SK-N-SH treated with all-trans-retinoic acid at 6 μM for 48 hours (cell line): ENCODE measurements around the gene G6PC1.

Source experiments
- ATAC-seq: fragments of 200-7000 bp; cut with Tn5 transposase; 3 replicates; pipeline ENCODE4 v1.9.1; 2020; ENCODE audit warnings: mild to moderate bottlenecking, moderate library complexity
- ARNTL ChIP-seq: fragments of 450-650 bp; formaldehyde crosslinking; IDR thresholded peaks from 2 replicates; pipeline ENCODE4 v1.5.0; 2020; ENCODE audit warnings: low read depth, mild to moderate bottlenecking, moderate library complexity, borderline replicate concordance
- BACH2 ChIP-seq: fragments of 250-450 bp; sonication (Bioruptor Pico); IDR thresholded peaks from 2 replicates; pipeline ENCODE4 v1.9.0; 2021; ENCODE audit warnings: mild to moderate bottlenecking, borderline replicate concordance
- CSDC2 ChIP-seq: fragments of 250-450 bp; sonication (Bioruptor Pico); IDR thresholded peaks from 2 replicates; pipeline ENCODE4 v1.5.0; 2020; ENCODE audit warnings: mild to moderate bottlenecking, moderate library complexity
- ESRRG ChIP-seq: fragments of 250-450 bp; sonication (Bioruptor Pico); IDR thresholded peaks from 2 replicates; pipeline ENCODE4 v1.6.1; 2021; ENCODE audit warnings: mild to moderate bottlenecking
- GLIS3 ChIP-seq: fragments of 250-450 bp; sonication (Bioruptor Pico); IDR thresholded peaks from 2 replicates; pipeline ENCODE4 v1.5.0; 2020; ENCODE audit warnings: mild to moderate bottlenecking, moderate library complexity
- ISL1 ChIP-seq: fragments of 250-450 bp; sonication (Bioruptor Pico); IDR thresholded peaks from 2 replicates; pipeline ENCODE4 v2.1.2; 2022; ENCODE audit warnings: mild to moderate bottlenecking, moderate library complexity
- OSR1 ChIP-seq: fragments of 250-450 bp; sonication (Bioruptor Pico); IDR thresholded peaks from 2 replicates; pipeline ENCODE4 v1.8.0; 2022; ENCODE audit warnings: moderate library complexity, mild to moderate bottlenecking, inconsistent platforms
- PATZ1 ChIP-seq: fragments of 250-450 bp; sonication (Bioruptor Pico); IDR thresholded peaks from 2 replicates; pipeline ENCODE4 v1.8.0; 2020; ENCODE audit warnings: mild to moderate bottlenecking, moderate library complexity, borderline replicate concordance
- PPARA ChIP-seq: fragments of 250-450 bp; sonication (Bioruptor Pico); IDR thresholded peaks from 2 replicates; pipeline ENCODE4 v1.5.0; 2020; ENCODE audit warnings: mild to moderate bottlenecking, borderline replicate concordance
- RARB ChIP-seq: fragments of 250-450 bp; sonication (Bioruptor Pico); IDR thresholded peaks from 2 replicates; pipeline ENCODE4 v1.8.0; 2021; ENCODE audit warnings: mild to moderate bottlenecking, moderate library complexity
- SNAI2 ChIP-seq: fragments of 250-450 bp; sonication (Bioruptor Pico); IDR thresholded peaks from 2 replicates; pipeline ENCODE4 v1.5.0; 2020; ENCODE audit warnings: mild to moderate bottlenecking, moderate library complexity
- TOX ChIP-seq: fragments of 250-450 bp; sonication (Bioruptor Pico); IDR thresholded peaks from 2 replicates; pipeline ENCODE4 v1.8.0; 2021; ENCODE audit warnings: mild to moderate bottlenecking, moderate library complexity, borderline replicate concordance
- TSHZ2 ChIP-seq: fragments of 250-450 bp; sonication (Bioruptor Pico); IDR thresholded peaks from 2 replicates; pipeline ENCODE4 v1.5.0; 2020; ENCODE audit warnings: mild to moderate bottlenecking, moderate library complexity
- ZC3H10 ChIP-seq: fragments of 250-450 bp; sonication (Bioruptor Pico); IDR thresholded peaks from 2 replicates; pipeline ENCODE4 v1.5.1; 2021; ENCODE audit warnings: mild to moderate bottlenecking, moderate library complexity
- ZFP3 ChIP-seq: fragments of 250-450 bp; sonication (Bioruptor Pico); IDR thresholded peaks from 2 replicates; pipeline ENCODE4 v1.5.0; 2020; ENCODE audit warnings: mild to moderate bottlenecking, moderate library complexity
- ZFP30 ChIP-seq: fragments of 450-650 bp; formaldehyde crosslinking; IDR thresholded peaks from 2 replicates; pipeline ENCODE4 v1.5.0; 2022; ENCODE audit warnings: mild to moderate bottlenecking, moderate library complexity
- ZNF565 ChIP-seq: fragments of 450-650 bp; formaldehyde crosslinking; conservative IDR thresholded peaks from 2 replicates; pipeline ENCODE4 v1.5.0; 2020; ENCODE audit warnings: low read depth, mild to moderate bottlenecking, moderate library complexity
- ZNF70 ChIP-seq: fragments of 450-650 bp; formaldehyde crosslinking; IDR thresholded peaks from 2 replicates; pipeline ENCODE4 v1.5.0; 2020; ENCODE audit warnings: mild to moderate bottlenecking, moderate library complexity
- ZNF8 ChIP-seq: fragments of 450-650 bp; formaldehyde crosslinking; IDR thresholded peaks from 2 replicates; pipeline ENCODE4 v1.5.0; 2020; ENCODE audit warnings: mild to moderate bottlenecking, moderate library complexity
- TF ChIP-seq, protein P1 (sequence below): fragments of 250-450 bp; sonication (Bioruptor Pico); IDR thresholded peaks from 2 replicates; pipeline ENCODE4 v1.5.1; 2020; ENCODE audit warnings: low read depth, mild to moderate bottlenecking, moderate library complexity
- TF ChIP-seq, protein P2 (sequence below): fragments of 250-450 bp; sonication (Bioruptor Pico); IDR thresholded peaks from 2 replicates; pipeline ENCODE4 v1.8.0; 2021; ENCODE audit warnings: low read depth, mild to moderate bottlenecking, moderate library complexity, borderline replicate concordance
- TF ChIP-seq, protein P3 (sequence below): fragments of 250-450 bp; sonication (Bioruptor Pico); IDR thresholded peaks from 2 replicates; pipeline ENCODE4 v1.5.1; 2021; ENCODE audit warnings: mild to moderate bottlenecking, moderate library complexity

G6PC1 gene

GRCh38 chr17:42852351-42852750 lies 48.2 kb upstream of the G6PC1 start:
- ATAC-seq = no peak
- TF ChIP-seq, protein P1, sequence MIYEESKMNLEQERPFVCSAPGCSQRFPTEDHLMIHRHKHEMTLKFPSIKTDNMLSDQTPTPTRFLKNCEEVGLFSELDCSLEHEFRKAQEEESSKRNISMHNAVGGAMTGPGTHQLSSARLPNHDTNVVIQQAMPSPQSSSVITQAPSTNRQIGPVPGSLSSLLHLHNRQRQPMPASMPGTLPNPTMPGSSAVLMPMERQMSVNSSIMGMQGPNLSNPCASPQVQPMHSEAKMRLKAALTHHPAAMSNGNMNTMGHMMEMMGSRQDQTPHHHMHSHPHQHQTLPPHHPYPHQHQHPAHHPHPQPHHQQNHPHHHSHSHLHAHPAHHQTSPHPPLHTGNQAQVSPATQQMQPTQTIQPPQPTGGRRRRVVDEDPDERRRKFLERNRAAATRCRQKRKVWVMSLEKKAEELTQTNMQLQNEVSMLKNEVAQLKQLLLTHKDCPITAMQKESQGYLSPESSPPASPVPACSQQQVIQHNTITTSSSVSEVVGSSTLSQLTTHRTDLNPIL (CRISPR knock-in tag) = no peak
- TF ChIP-seq PPARA (CRISPR knock-in tag) (no peak), ZNF565 (no peak), ZNF70 (CRISPR knock-in tag) (no peak), ARNTL (CRISPR knock-in tag) (no peak), ZC3H10 (CRISPR knock-in tag) (no peak), CSDC2 (CRISPR knock-in tag) (no peak), ISL1 (no peak), OSR1 (no peak), ZFP3 (no peak), TOX (CRISPR knock-in tag) (no peak)
- TF ChIP-seq, protein P2, sequence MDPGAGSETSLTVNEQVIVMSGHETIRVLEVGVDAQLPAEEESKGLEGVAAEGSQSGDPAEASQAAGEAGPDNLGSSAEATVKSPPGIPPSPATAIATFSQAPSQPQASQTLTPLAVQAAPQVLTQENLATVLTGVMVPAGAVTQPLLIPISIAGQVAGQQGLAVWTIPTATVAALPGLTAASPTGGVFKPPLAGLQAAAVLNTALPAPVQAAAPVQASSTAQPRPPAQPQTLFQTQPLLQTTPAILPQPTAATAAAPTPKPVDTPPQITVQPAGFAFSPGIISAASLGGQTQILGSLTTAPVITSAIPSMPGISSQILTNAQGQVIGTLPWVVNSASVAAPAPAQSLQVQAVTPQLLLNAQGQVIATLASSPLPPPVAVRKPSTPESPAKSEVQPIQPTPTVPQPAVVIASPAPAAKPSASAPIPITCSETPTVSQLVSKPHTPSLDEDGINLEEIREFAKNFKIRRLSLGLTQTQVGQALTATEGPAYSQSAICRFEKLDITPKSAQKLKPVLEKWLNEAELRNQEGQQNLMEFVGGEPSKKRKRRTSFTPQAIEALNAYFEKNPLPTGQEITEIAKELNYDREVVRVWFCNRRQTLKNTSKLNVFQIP = no peak

- ATAC-seq = no peak
- TF ChIP-seq ZNF70 (CRISPR knock-in tag) (no peak), ESRRG (CRISPR knock-in tag) (no peak), TOX (CRISPR knock-in tag) (no peak), SNAI2 (CRISPR knock-in tag) (no peak), ARNTL (CRISPR knock-in tag) (no peak), ZNF8 (CRISPR knock-in tag) (no peak), PATZ1 (no peak), ZC3H10 (CRISPR knock-in tag) (no peak), BACH2 (no peak), PPARA (CRISPR knock-in tag) (no peak), GLIS3 (CRISPR knock-in tag) (no peak), RARB (CRISPR knock-in tag) (no peak), ISL1 (no peak), TSHZ2 (CRISPR knock-in tag) (no peak), ZFP30 (no peak), OSR1 (no peak)
- TF ChIP-seq, protein P3, sequence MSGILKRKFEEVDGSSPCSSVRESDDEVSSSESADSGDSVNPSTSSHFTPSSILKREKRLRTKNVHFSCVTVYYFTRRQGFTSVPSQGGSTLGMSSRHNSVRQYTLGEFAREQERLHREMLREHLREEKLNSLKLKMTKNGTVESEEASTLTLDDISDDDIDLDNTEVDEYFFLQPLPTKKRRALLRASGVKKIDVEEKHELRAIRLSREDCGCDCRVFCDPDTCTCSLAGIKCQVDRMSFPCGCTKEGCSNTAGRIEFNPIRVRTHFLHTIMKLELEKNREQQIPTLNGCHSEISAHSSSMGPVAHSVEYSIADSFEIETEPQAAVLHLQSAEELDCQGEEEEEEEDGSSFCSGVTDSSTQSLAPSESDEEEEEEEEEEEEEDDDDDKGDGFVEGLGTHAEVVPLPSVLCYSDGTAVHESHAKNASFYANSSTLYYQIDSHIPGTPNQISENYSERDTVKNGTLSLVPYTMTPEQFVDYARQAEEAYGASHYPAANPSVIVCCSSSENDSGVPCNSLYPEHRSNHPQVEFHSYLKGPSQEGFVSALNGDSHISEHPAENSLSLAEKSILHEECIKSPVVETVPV (CRISPR knock-in tag) = no peak
- TF ChIP-seq, protein P2 = no peak
Observed at GRCh38 chr17:42853004-42853403, 47.6 kb upstream of the G6PC1 start.
